Motor neuron (in vitro differentiated cells): ENCODE results near the gene OR10J1. TPM values are rescaled to one million over a fixed set of nuclear protein-coding genes. Genes with fewer than 3 reads are reported as not detected.
"Not testable (repeated sequence)": the region's sequence is repeated elsewhere in the genome, so short reads cannot be mapped to it uniquely, and the experiment has no call there.

Experiments
- ATAC-seq, 8 experiments: fragments of 200-7000 bp; cut with Tn5 transposase; replicated peaks in 6 of 8; 2 replicates each; pipeline ENCODE4 v1.8.0; 2021; ENCODE audit warnings: mild to moderate bottlenecking in 8 of 8, moderate library complexity in 8 of 8
- H3K27ac ChIP-seq, 2 donors: fragments of 250-450 bp; sonication (Bioruptor Pico); 2 replicates each; pipeline ENCODE4 v1.9.0; 2021; ENCODE audit warnings: antibody characterized with exemption in 2 of 2, mild to moderate bottlenecking in 2 of 2, moderate library complexity in 1 of 2
- H3K4me1 ChIP-seq, 2 donors: fragments of 250-450 bp; sonication (Bioruptor Pico); replicated peaks in 1 of 2; 2 replicates each; pipeline ENCODE4 v1.6.1; 2021; ENCODE audit warnings: antibody characterized with exemption in 2 of 2, mild to moderate bottlenecking in 2 of 2, moderate library complexity in 1 of 2
- H3K4me3 ChIP-seq, 5 donors: fragments of 250-450 bp; sonication (Bioruptor Pico); 2 replicates each; pipeline ENCODE4 v1.9.0; 2021; ENCODE audit warnings: antibody characterized with exemption in 5 of 5, mild to moderate bottlenecking in 5 of 5, moderate library complexity in 4 of 5
- WGBS, 10 experiments: fragments of 450-650 bp; shearing (Covaris generic); methylation state at CpG; one replicate each; pipeline ENCODE4 v1.0.0; 2022; 5-methylcytosine and 5-hydroxymethylcytosine counted together
- in situ Hi-C, 9 experiments: fragments of 400-800 bp; cut with MboI; loops; one replicate each; pipeline ENCODE4 v1.15.0; 2021; ENCODE audit warnings: low sequenced_read_pairs in 9 of 9, low pct_unique_long_range_greater_than_20kb in 2 of 9; ENCODE audit not compliant: unreplicated experiment in 9 of 9
- total RNA-seq, 8 experiments: library from RNA; unstranded; fragments of 300-600 nt; gene quantifications; 2 replicates each; pipeline versions ENCODE4 v1.2.3 to v1.2.4, GENCODE V29; 2022

OR10J1 gene
- total RNA-seq, 8 experiments from 2014 or later = 0.05 to 0.62 (median 0.14) TPM; not detected in 3

DNA sequence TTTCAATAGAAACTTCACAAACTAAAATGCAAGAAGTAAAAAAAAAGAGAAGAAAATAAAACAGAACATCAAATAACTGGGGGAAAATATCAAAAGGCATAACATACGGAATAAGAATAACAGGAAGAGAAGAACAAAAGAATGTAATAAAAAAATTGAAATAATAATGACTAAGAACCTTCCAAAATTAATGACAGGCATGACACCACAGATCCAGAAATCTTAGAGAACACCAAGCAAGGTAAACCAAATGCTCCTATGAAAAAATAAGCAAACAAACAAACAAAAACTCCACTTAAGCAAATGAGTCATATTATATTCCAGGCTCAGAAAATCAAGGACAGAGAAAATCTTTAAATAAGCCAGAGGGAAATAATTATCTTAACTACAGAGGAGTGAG lies 8.7 kb downstream of the OR10J1 start:
- WGBS, 10 experiments = 6 to 100% (median 69%) methylated on average over 1 of the region's 1 CpG
- Histone ChIP-seq H3K27ac (no peak overlapping the region), H3K4me1 (no peaks in the 10 kb centered on the region), H3K4me3 (no peak overlapping the region)
- in situ Hi-C loops = no loop called here
- no peak for ATAC-seq

DNA sequence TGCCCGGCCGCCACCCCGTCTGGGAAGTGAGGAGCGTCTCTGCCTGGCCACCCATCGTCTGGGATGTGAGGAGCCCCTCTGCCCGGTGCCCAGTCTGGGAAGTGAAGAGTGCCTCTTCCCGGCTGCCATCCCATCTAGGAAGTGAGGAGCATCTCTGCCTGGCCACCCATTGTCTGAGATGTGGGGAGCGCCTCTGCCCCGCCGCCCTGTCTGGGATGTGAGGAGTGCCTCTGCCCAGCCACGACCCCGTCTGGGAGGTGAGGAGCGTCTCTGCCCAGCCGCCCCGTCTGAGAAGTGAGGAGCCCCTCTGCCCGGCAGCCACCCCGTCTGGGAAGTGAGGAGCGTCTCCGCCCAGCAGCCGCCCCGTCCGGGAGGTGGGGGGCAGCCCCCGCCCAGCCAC lies 10.1 kb downstream of the OR10J1 start:
- H3K27ac ChIP-seq, in situ Hi-C loops, H3K4me3 ChIP-seq, H3K4me1 ChIP-seq, ATAC-seq: not testable (repeated sequence)
- WGBS, 10 experiments = no CpG with 5 or more reads among the region's 23 CpGs

DNA sequence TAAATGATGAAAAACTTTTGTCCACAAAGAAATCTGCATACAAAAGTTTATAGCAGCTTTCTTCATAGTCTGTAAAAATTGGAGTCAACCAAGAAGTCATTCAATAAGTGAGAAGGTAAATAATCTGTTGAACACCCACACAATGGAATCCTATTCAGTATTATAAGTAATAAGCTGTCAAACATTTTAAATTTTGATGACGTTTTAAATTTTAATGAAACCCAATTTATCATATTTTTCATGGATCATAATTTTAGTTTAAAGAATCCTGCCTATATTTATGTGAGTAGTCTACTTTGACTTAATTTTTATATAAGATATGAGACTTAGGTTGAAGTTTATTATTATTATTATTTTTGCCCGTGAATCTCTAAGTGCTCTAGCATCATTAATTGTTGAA lies 20.0 kb downstream of the OR10J1 start:
- in situ Hi-C loops = no loop called here
- no peak for ATAC-seq
- Histone ChIP-seq H3K4me1 (no peaks in the 10 kb centered on the region), H3K4me3 (no peak overlapping the region), H3K27ac (no peak overlapping the region)
- 0 to 90% (median 69%) methylated on average over 1 to 2 of the region's 2 CpGs for WGBS, 10 experiments

DNA sequence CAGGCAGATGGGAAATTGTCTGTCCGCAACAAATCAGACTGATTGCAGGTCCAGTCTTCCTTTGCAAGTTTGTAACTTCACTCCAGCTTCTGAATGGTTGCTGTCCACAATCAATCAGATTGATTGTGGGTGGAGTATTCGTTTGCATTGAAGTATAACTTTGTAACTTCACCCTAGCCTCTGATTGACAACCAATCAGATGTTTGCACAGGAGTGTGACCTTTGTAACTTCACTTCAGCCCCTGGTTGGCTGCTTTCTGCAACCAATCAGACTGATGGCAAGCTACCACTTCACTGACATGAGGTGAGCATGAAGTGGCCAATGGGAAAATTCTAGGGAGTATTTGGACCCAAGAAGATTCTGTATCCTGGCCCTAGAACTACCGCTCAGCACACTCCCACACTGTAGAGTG lies 25.7 kb downstream of the OR10J1 start:
- WGBS, 10 experiments = 17 to 100% (median 67%) methylated on average over 1 to 3 of the region's 3 CpGs

DNA sequence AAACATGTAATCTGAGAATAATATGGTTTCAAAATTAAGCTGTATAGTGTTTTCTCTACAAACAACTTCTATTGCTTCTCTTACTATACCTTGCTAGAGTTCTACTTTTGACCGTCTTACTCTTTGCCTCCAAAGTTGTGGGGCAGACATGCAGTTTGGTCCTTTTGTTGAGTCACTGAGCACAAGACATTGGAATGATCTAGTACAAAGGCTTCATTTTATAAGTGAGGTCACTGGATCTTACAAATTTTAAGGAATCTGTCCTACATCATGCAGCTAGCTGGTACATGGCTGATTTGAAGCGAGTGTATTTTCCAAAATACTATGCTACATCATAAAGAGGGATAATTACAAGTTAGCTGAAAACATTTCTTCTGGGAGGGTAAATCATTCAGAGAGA lies 28.8 kb downstream of the OR10J1 start:
- in situ Hi-C loops = no loop called here
- H3K27ac ChIP-seq = no peak overlapping the region
- H3K4me1 ChIP-seq = no peaks in the 10 kb centered on the region
- no peak overlapping the region for H3K4me3 ChIP-seq
- WGBS, 10 experiments = 0 to 100% (median 89%) methylated on average over 1 to 2 of the region's 2 CpGs; no CpG with 5 or more reads in 1 of the 10 experiments
- no peak for ATAC-seq

More for the DNA sequence above, 25.7 kb downstream of the OR10J1 start:
- in situ Hi-C loops = no loop called here
- no peak overlapping the region for H3K4me3 ChIP-seq
- no peak overlapping the region for H3K27ac ChIP-seq
- no peak for ATAC-seq
- no peaks in the 10 kb centered on the region for H3K4me1 ChIP-seq

DNA sequence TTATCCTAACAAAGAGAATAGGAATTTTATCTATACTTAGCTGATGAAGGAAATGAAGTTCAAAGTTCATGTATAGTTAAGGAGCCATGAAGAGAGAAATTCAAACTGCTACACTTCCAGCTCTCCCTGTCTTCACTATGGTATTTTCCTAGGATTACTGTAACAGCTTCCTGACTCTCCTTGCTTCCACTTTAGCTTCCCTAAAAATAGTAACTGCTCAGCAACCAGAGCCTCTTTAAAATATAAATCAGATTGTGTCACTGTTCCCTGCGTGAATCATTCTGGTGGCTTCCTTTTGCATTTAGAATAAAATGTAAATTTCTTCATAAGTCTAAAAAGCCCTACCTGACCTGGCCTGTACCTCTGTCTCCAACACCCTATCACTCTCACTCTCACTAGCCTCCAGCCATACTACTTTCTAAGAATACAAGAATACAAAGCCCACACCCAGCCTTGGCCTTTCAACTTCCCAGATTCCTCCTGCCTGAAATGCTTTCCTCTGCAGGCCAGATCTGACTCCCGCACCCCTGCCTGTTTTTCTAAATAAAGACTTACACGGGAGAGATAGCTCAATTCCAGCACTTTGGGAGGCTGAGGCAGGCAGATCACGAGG lies 30.5 kb downstream of the OR10J1 start:
- in situ Hi-C loops = no loop called here

DNA sequence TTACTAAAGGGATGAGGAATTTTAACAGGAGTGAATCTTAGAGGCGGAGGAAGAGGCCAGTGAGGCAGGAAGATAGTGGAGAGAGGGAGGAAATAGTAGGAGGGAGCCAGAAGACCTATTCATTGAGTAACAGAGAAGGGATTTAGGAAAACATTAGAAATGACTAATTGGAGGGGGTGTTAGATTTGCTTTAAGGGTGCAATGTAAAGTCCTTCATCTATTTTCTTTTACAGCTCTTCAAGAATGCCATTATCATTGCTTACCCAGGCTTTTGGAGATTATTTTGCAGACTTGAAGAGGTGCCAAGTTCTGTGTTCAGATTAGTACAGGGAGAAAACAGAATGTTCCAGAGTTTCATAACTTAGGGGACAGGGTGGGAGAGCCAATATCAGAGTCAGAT lies 33.8 kb downstream of the OR10J1 start:
- in situ Hi-C loops = no loop called here
- 0 to 90% (median 58%) methylated on average over 1 of the region's 1 CpG; no CpG with 5 or more reads in 2 of the 10 experiments for WGBS, 10 experiments
- no peak overlapping the region for H3K4me3 ChIP-seq
- H3K27ac ChIP-seq = no peak overlapping the region
- no peak for ATAC-seq
- H3K4me1 ChIP-seq = no peaks in the 10 kb centered on the region

More for the DNA sequence above, 30.5 kb downstream of the OR10J1 start:
- Histone ChIP-seq H3K4me3 (no peak overlapping the region), H3K4me1 (no peaks in the 10 kb centered on the region), H3K27ac (no peak overlapping the region)
- WGBS, 10 experiments = 0 to 65% (median 42%) methylated on average over 1 to 4 of the region's 4 CpGs; no CpG with 5 or more reads in 2 of the 10 experiments
- peak in 6 of 8 experiments; percentile 35 to 91 (median 66) for ATAC-seq

DNA sequence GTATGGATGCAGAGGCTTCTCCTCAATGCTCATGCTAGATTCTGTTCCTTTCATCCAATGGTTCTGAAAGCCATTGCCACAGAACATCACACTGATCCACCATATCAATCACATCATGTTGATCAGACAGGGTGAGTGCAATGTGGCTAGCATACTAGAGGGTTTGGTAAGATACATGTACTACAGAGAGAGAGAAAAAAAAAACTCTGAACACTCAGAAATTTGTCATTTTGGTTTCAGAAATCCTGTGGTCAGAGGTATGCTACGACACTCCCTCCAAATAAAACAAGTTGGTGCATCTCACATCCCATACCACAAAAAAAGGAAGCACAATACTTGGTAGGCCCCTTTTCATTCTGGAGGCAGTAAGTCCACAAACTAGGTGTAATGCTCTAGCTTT lies 35.4 kb downstream of the OR10J1 start:
- H3K4me3 ChIP-seq = no peak overlapping the region
- H3K27ac ChIP-seq = no peak overlapping the region
- 0 to 100% (median 66%) methylated on average over 1 of the region's 1 CpG; no CpG with 5 or more reads in 4 of the 10 experiments for WGBS, 10 experiments
- ATAC-seq = no peak
- H3K4me1 ChIP-seq = no peaks in the 10 kb centered on the region
- in situ Hi-C loops = no loop called here

DNA sequence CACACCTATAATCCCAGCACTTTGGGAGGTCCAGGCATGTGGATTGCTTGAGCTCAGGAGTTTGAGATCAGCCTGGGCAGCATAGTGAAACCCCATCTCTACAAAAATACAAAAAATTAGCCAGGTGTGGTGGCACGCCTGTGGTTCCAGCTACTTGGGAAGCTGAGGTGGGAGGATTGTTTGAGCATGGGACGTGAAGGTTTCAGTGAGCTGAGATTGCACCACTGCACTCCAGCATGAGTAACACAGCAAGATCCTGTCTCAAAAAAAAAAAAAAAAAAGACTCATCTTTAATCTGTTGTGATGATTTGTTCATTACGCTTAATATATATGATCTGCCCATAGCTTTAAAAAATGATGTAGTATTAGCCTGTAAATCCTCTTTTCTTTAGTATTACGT lies 44.0 kb downstream of the OR10J1 start:
- Histone ChIP-seq H3K4me3 (no peak overlapping the region), H3K27ac (no peak overlapping the region), H3K4me1 (no peaks in the 10 kb centered on the region)
- in situ Hi-C loops = no loop called here
- WGBS, 10 experiments = 0 to 95% (median 81%) methylated on average over 1 to 4 of the region's 4 CpGs; no CpG with 5 or more reads in 3 of the 10 experiments
- ATAC-seq = no peak

Other genes starting within 250 kb of the OR10J1 start
- 10 to 100 TPM in 1 of 8 experiments, 1 to 10 TPM in 4, under 1 TPM in 1, not detected in 2; 0.52 to 12.0 (median 4.1) TPM for gene ACKR1, start 234.8 kb upstream of the OR10J1 start, total RNA-seq
- not detected for gene FCER1A, start 137.4 kb upstream of the OR10J1 start, total RNA-seq
- under 1 TPM in 1 of 8 experiments, not detected in 7; 0.33 TPM for gene OR10J4, start 7.5 kb upstream of the OR10J1 start, total RNA-seq
- gene OR10J5, start 96.3 kb downstream of the OR10J1 start, total RNA-seq = under 1 TPM in 1 of 8 experiments, not detected in 7; 0.66 TPM
- under 1 TPM in 1 of 8 experiments, not detected in 7; 0.57 TPM for gene APCS, start 148.1 kb downstream of the OR10J1 start, total RNA-seq